Measurements from ENCODE around the gene ABCC1. TPM values are rescaled to one million over a fixed set of nuclear protein-coding genes. Genes with fewer than 3 reads are reported as not detected.
A peak's percentile ranks its signal among the peaks of the same experiment; 100 is the strongest.

Gene ABCC1
- total and polyA plus RNA-seq, 2 donors from 2014 or later = 4.6 to 29.7 TPM

DNA sequence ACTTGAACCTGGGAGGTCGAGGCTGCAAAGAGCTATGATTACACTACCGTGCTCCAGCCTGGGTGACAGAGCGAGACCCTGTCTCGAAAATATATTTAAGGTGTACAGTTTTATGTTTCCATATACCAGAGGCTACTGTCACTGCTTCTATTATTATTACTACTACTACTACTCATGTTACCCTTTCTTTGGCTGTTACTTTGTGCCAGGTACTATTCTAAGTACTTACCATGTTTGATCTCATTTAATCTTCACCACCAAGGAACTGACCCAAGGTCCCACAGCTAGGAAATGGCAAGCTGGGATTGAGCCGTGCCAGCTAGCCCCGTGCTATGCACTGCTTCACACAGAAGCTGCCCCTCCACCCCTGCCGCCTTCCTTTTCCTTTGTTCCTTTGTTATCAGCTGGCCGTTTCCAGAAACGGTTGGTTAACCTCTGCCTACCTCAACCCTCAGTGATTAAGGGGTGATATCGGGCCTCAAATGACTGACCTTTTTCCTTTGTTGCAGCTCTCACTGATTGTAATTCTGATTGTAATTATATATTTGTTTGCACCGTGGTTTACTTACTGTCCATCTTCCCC lies 78.4 kb downstream of the ABCC1 start:
- intact Hi-C loops (cut with DNase I) = no loop called here
- no peaks in the 10 kb centered on the region for H3K36me3 ChIP-seq (ENCODE audit: control insufficient read depth in 2 of 3, insufficient read depth in 3 of 3, low read length in 3 of 3)
- no peak overlapping the region for H3K27ac ChIP-seq (ENCODE audit: low read depth in 2 of 2, low read length in 2 of 2)
- H3K4me1 ChIP-seq (ENCODE audit: control insufficient read depth in 2 of 3, insufficient read depth in 2 of 3, low read depth in 1 of 3, low read length in 3 of 3) = peaks cover 0 to 6% (median 4%) of the 10 kb centered on the region in 3 donors
- DNase-seq (peak in 4 of 5 donors; percentile 37 to 55 (median 44)), FAIRE-seq (no peak)
- TF ChIP-seq, protein P1, sequence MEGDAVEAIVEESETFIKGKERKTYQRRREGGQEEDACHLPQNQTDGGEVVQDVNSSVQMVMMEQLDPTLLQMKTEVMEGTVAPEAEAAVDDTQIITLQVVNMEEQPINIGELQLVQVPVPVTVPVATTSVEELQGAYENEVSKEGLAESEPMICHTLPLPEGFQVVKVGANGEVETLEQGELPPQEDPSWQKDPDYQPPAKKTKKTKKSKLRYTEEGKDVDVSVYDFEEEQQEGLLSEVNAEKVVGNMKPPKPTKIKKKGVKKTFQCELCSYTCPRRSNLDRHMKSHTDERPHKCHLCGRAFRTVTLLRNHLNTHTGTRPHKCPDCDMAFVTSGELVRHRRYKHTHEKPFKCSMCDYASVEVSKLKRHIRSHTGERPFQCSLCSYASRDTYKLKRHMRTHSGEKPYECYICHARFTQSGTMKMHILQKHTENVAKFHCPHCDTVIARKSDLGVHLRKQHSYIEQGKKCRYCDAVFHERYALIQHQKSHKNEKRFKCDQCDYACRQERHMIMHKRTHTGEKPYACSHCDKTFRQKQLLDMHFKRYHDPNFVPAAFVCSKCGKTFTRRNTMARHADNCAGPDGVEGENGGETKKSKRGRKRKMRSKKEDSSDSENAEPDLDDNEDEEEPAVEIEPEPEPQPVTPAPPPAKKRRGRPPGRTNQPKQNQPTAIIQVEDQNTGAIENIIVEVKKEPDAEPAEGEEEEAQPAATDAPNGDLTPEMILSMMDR (IDR thresholded peaks at IDR 0.05; ENCODE audit: borderline replicate concordance, extremely low read depth, insufficient read depth) = no peak
- H3K27me3 ChIP-seq (ENCODE audit: control insufficient read depth, insufficient read depth, low read length) = no peaks in the 10 kb centered on the region
- H3K9ac ChIP-seq (ENCODE audit: low read length in 3 of 3) = no peak overlapping the region
- no peaks in the 10 kb centered on the region for H3K9me3 ChIP-seq (ENCODE audit: control insufficient read depth in 2 of 3, insufficient read depth in 1 of 3, low read length in 3 of 3)
- H3K4me3 ChIP-seq (ENCODE audit: low read length in 3 of 3) = peak overlapping the region in 1 of 3 donors; percentile 16

DNA sequence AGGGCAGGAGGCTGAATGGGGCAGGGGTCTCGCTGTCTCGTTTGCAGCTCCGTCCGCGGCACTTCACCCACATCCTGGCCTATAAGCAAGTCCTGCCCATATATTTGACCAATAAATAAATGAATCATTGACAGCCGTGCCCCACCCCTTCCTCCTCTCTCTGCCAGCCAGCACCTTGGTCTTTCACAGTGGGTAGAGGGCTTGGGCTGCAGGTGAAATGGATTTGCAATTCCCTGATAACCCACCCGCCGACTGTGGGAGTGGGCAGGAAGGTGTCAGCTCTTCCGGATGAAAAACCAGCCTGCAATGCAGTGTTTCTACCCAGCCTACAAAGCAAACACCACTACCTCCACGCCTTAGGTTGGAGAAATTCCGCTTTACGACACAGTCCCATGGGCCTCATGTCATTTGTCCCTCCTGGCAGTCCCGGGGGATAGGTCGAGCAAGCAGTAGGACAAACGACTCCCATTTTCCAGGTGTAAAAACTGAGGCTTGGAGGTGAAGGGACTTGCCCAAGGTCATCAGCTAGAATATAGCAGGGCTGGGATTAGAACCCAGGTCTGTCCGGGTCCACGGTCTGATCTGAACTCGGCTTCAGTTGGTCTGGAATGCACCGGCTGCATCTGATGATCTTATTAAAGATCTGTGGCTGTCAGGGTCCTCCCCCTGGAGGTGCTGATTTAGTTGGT lies 79.0 kb downstream of the ABCC1 start:
- Histone ChIP-seq H3K9me3 (ENCODE audit: control insufficient read depth in 2 of 3, insufficient read depth in 1 of 3, low read length in 3 of 3) (no peaks in the 10 kb centered on the region), H3K4me3 (ENCODE audit: low read length in 3 of 3) (peak overlapping the region in 1 of 3 donors; percentile 16), H3K9ac (ENCODE audit: low read length in 3 of 3) (no peak overlapping the region), H3K27ac (ENCODE audit: low read depth in 2 of 2, low read length in 2 of 2) (peak overlapping the region in 1 of 2 donors; percentile 13), H3K4me1 (ENCODE audit: control insufficient read depth in 2 of 3, insufficient read depth in 2 of 3, low read depth in 1 of 3, low read length in 3 of 3) (peaks cover 0 to 6% (median 4%) of the 10 kb centered on the region in 3 donors), H3K36me3 (ENCODE audit: control insufficient read depth in 2 of 3, insufficient read depth in 3 of 3, low read length in 3 of 3) (no peaks in the 10 kb centered on the region), H3K27me3 (ENCODE audit: control insufficient read depth, insufficient read depth, low read length) (no peaks in the 10 kb centered on the region)
- FAIRE-seq = no peak
- peak in 3 of 5 donors; percentile 21 to 48 (median 46) for DNase-seq
- intact Hi-C loops (cut with DNase I) = no loop called here
- TF ChIP-seq, protein P1 (IDR thresholded peaks at IDR 0.05; ENCODE audit: borderline replicate concordance, extremely low read depth, insufficient read depth) = no peak

DNA sequence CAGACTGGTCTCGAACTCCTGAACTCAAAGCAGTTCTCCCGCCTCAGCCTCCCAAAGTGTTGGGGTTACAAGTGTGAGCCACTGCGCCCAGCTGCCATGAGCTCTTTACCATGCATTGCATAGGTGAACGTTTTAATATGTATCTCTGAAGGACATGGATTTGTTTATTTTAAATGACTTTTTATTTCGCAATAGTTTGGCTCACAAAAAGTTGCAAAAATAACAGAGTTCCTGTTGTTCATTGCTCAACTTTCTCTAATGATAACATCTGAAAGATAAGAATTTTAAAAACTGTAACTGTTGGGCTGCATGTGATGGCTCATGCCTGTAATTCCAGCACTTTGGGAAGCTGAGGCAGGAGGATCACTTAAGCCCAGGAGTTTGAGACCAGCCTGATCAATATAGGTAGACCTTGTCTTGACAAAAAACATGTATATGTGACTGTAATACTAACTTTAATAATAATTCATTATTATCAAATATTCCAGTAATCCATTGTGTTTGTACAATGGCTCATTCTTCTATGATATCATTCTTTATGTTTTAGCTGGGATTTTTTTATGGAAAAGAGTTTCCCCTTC lies 80.1 kb downstream of the ABCC1 start:
- Histone ChIP-seq H3K36me3 (ENCODE audit: control insufficient read depth in 2 of 3, insufficient read depth in 3 of 3, low read length in 3 of 3) (no peaks in the 10 kb centered on the region), H3K27ac (ENCODE audit: low read depth in 2 of 2, low read length in 2 of 2) (no peak overlapping the region), H3K9ac (ENCODE audit: low read length in 3 of 3) (no peak overlapping the region), H3K4me3 (ENCODE audit: low read length in 3 of 3) (no peak overlapping the region), H3K4me1 (ENCODE audit: control insufficient read depth in 2 of 3, insufficient read depth in 2 of 3, low read depth in 1 of 3, low read length in 3 of 3) (peaks cover 0 to 6% (median 4%) of the 10 kb centered on the region in 3 donors), H3K9me3 (ENCODE audit: control insufficient read depth in 2 of 3, insufficient read depth in 1 of 3, low read length in 3 of 3) (no peaks in the 10 kb centered on the region), H3K27me3 (ENCODE audit: control insufficient read depth, insufficient read depth, low read length) (no peaks in the 10 kb centered on the region)
- DNase-seq (no peak), FAIRE-seq (no peak)
- intact Hi-C loops (cut with DNase I) = no loop called here
- TF ChIP-seq, protein P1 (IDR thresholded peaks at IDR 0.05; ENCODE audit: borderline replicate concordance, extremely low read depth, insufficient read depth) = no peak

Measured in kidney (tissue), 14 donors.